Ovary (tissue), 9 donors: ENCODE data around the gene CDHR3. TPM values are rescaled to one million over a fixed set of nuclear protein-coding genes. Genes with fewer than 3 reads are reported as not detected.
"Not testable (repeated sequence)": the region's sequence is repeated elsewhere in the genome, so short reads cannot be mapped to it uniquely, and the experiment has no call there.

ENCODE experiments used
- DNase-seq, 5 donors: peaks; one replicate each; pipeline ENCODE4 v3.0.0-alpha.2; 2019 to 2020
- H3K27ac ChIP-seq, 2 donors: fragments of 200-600 bp; one replicate each; pipeline versions ENCODE4 v1.5.1 to v1.8.0; 2019 to 2022
- H3K27me3 ChIP-seq: fragments of 200-600 bp; one replicate; pipeline ENCODE4 v1.8.0; 2022
- H3K36me3 ChIP-seq: fragments of 200-600 bp; sonication (generic); one replicate; pipeline ENCODE4 v1.5.1; 2019
- H3K4me1 ChIP-seq: one replicate; pipeline ENCODE4 v1.8.1; 2013; ENCODE audit warnings: mild to moderate bottlenecking, moderate library complexity; ENCODE audit not compliant: insufficient read depth
- H3K4me3 ChIP-seq: fragments of 200-600 bp; sonication (generic); one replicate; pipeline ENCODE4 v1.5.1; 2017
- H3K9me3 ChIP-seq, 2 donors: fragments of 200-600 bp in 1 of 2; sonication (generic) in 1 of 2; one replicate each; pipeline versions ENCODE4 v1.5.1 to v1.8.1; 2013 to 2019; ENCODE audit warnings: mild to moderate bottlenecking in 1 of 2, moderate library complexity in 1 of 2
- EP300 ChIP-seq: sonication (generic); formaldehyde crosslinking; IDR thresholded peaks from one replicate; pipeline ENCODE4 v1.6.1; 2017; ENCODE audit warnings: antibody characterized with exemption
- POLR2A ChIP-seq: fragments of 450-650 bp; IDR thresholded peaks from one replicate; pipeline ENCODE4 v1.6.1; 2017; ENCODE audit warnings: antibody characterized with exemption, mild to moderate bottlenecking, moderate library complexity
- WGBS, 3 donors: extraction: QIAGEN DNeasy Blood & Tissue Kit in 1 of 3; methylation state at CpG; one replicate each; pipeline versions ENCODE4 v1.1.5 to v1.1.7; 2013 to 2017; 5-methylcytosine and 5-hydroxymethylcytosine counted together
- intact Hi-C, 4 donors: fragments of 100-400 bp; cut with DNase I; formaldehyde crosslinking; loops; one replicate each; pipeline versions ENCODE4 v1.11.0 to v1.15.1; 2022 to 2023
- polyA plus RNA-seq, 2 donors: library from polyadenylated mRNA; stranded (reverse); fragments of 200-250 nt in 1 of 2; fragments of 350-450 nt in 1 of 2; fragmentation: Illumina TruSeq in 1 of 2; extraction: RNeasy Lipid Tissue Mini Kit (QIAGEN cat#74804) in 1 of 2; gene quantifications; one replicate each; pipeline ENCODE4 v1.2.3, GENCODE V29; 2013 to 2014
- total RNA-seq, 7 donors: library from RNA; depleted of rRNA in 2 of 7; stranded (reverse); fragments of >200 nt in 2 of 7; fragmentation: NEBNext Ultra II Directional in 3 of 7; extraction: Animal tissue kit (Norgen Biotek cat#: 25700) in 3 of 7; gene quantifications; one replicate each; pipeline versions ENCODE4 v1.1.0 to v1.2.4, GENCODE V29; 2016 to 2023
- TF ChIP-seq, protein P1 (sequence below), 3 donors: fragments of 450-650 bp in 2 of 3; fragments of 200-600 bp in 1 of 3; IDR thresholded peaks; one replicate each; pipeline versions ENCODE4 v1.5.1 to v1.8.0; 2016 to 2022; ENCODE audit warnings: antibody characterized with exemption in 3 of 3, mild to moderate bottlenecking in 1 of 3
- donor health status: DM: no; HTN: no; CAD: no; lungs with moderate emphysema.
- donor health status: DM: no; HTN: no; CAD: no.
- donor health status: Bipolar disorder and iron deficiency.
- donor health status: DM: yes; HTN: yes; CAD: no.
- donor health status: DM: no; HTN: no; CAD: no.
- donor health status: DM: yes; HTN: yes; CAD: no.

The CDHR3 gene
- total and polyA plus RNA-seq, 9 donors, result 1.8 to 76.4 (median 8.6) TPM

DNA sequence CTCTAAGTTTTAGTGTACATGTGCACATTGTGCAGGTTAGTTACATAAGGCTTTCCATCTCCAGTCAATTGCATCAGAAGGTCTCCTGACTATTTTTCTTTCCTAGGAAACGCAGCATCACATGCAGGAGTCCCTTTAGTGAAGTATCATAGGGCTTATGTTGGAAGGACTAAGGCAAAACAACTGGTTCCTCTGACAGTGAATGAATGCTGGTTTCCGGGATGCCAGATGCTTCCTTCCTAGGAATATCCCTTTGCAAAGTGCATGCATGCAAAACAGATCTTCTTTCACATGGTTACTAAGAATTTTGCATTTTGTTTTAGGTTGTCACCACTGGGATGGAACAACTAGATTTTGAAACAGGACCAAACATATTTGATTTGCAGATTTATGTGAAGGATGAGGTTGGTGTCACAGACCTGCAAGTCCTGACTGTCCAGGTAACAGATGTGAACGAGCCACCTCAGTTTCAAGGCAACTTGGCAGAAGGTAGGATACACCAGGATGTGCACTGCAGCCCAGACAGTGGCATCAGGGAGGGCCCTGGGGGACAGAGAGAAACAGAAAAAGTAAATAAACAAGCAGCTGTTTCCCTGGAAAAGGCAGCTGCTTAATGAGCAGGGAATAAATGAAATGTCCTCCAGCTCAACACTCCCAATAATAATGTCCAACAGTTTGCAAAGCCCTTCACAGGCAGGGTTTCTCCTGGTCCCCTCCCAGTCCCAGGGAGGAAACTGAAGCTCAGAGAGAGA is 17.8 kb downstream of the CDHR3 start:
- H3K27me3 ChIP-seq, result no peaks in the 10 kb centered on the region
- no peaks in the 10 kb centered on the region for H3K9me3 ChIP-seq
- 80 to 87% (median 84%) methylated on average over 3 of the region's 3 CpGs for WGBS, 3 donors
- DNase-seq, result no peak
- H3K27ac ChIP-seq, result no peak overlapping the region
- no peak overlapping the region for H3K4me3 ChIP-seq
- intact Hi-C loops, result no loop called here
- H3K4me1 ChIP-seq, result no peaks in the 10 kb centered on the region
- TF ChIP-seq, protein P1, sequence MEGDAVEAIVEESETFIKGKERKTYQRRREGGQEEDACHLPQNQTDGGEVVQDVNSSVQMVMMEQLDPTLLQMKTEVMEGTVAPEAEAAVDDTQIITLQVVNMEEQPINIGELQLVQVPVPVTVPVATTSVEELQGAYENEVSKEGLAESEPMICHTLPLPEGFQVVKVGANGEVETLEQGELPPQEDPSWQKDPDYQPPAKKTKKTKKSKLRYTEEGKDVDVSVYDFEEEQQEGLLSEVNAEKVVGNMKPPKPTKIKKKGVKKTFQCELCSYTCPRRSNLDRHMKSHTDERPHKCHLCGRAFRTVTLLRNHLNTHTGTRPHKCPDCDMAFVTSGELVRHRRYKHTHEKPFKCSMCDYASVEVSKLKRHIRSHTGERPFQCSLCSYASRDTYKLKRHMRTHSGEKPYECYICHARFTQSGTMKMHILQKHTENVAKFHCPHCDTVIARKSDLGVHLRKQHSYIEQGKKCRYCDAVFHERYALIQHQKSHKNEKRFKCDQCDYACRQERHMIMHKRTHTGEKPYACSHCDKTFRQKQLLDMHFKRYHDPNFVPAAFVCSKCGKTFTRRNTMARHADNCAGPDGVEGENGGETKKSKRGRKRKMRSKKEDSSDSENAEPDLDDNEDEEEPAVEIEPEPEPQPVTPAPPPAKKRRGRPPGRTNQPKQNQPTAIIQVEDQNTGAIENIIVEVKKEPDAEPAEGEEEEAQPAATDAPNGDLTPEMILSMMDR (IDR thresholded peaks at IDR 0.05), result no peak
- no peak for TF ChIP-seq EP300
- TF ChIP-seq POLR2A, result no peak
- H3K36me3 ChIP-seq, result no peaks in the 10 kb centered on the region

- Histone ChIP-seq H3K27ac (no peak overlapping the region), H3K9me3 (no peaks in the 10 kb centered on the region), H3K4me3 (no peak overlapping the region), H3K27me3 (no peaks in the 10 kb centered on the region), H3K4me1 (no peaks in the 10 kb centered on the region), H3K36me3 (no peaks in the 10 kb centered on the region)
- TF ChIP-seq POLR2A, result no peak
- TF ChIP-seq, protein P1 (IDR thresholded peaks at IDR 0.05), result no peak
- no peak for TF ChIP-seq EP300
- DNase-seq, result no peak
- intact Hi-C loops, result no loop called here
- WGBS, 3 donors, result 73 to 92% (median 82%) methylated on average over 2 of the region's 2 CpGs
Measured at GRCh38 chr7:105982388-105982787, 19.3 kb downstream of the CDHR3 start.

DNA sequence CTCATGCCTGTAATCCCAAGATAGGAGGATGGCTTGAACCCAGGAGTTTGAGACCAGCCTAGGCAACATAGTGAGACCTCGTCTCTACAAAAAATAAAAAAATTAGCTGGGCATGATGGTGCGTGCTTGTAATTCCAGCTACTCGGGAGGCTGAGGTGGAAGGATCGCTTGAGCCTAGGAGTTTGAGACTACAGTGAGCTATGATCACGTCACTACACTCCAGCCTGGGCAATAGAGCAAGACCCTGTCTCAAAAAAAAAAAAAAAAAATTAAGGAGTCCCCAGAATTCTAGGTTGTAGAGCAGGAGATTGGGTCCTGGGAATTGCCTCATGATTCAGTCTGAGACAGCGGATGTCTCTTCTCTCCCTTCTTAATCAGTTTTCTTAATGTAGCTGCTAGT is 21.7 kb downstream of the CDHR3 start:
- H3K36me3 ChIP-seq, DNase-seq, intact Hi-C loops, H3K4me1 ChIP-seq, H3K27ac ChIP-seq, H3K27me3 ChIP-seq, H3K4me3 ChIP-seq, H3K9me3 ChIP-seq: not testable (repeated sequence)
- WGBS, 3 donors, result 87 to 90% (median 90%) methylated on average over 6 of the region's 6 CpGs

DNA sequence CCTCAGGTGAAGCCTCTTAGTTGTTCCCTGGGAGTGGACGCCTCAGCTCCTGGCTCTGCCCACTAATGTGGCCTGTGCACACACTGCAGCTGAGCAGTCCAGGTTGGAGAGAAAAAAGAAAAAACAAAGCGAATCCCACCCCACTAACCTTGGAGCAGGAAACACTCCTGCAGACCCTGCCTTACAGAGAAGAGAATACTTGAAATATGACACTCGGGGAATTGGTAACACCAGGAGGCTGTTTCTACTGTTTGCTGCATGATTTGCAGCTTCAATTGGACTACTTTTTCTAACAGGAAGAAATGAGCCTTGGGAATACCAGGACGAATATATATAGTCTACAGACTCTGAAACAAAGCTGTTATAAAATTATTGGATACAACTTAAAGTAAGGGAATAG is 22.2 kb downstream of the CDHR3 start:
- H3K27me3 ChIP-seq, result no peaks in the 10 kb centered on the region
- no peaks in the 10 kb centered on the region for H3K9me3 ChIP-seq
- intact Hi-C loops, result no loop called here
- TF ChIP-seq EP300 (no peak), POLR2A (no peak)
- TF ChIP-seq, protein P1 (IDR thresholded peaks at IDR 0.05), result no peak
- H3K4me3 ChIP-seq, result no peak overlapping the region
- no peaks in the 10 kb centered on the region for H3K4me1 ChIP-seq
- no peak for DNase-seq
- no peaks in the 10 kb centered on the region for H3K36me3 ChIP-seq
- H3K27ac ChIP-seq, result no peak overlapping the region
- 25 to 33% (median 25%) methylated on average over 4 of the region's 4 CpGs for WGBS, 3 donors

DNA sequence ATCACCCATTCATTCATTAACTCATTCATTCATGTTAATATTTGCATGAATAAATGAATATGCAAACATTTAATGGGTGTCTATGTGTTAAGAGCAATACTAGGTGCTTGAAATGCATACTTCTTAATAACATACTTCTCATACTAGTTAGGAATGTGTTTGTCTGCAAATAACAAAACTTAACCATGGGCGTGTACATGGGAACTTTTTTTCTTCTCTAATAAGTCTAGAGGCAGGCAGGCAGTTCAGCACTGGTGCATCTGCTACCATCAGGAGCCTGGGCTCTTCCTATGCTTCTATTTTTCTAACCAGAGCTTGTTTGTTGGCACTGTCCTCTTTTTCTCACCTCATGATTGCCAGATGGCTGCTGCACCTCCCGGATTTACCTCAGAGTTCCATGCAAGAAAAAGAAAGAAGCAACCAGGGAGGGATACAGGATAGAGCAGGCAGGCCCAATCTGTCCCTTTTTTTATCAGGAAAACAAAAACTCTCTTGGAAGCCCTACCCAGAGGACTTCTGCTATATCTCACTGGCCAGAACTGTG is 22.7 kb downstream of the CDHR3 start:
- TF ChIP-seq, protein P1 (IDR thresholded peaks at IDR 0.05), result no peak
- TF ChIP-seq EP300, result no peak
- no peak for TF ChIP-seq POLR2A
- H3K9me3 ChIP-seq, result no peaks in the 10 kb centered on the region
- WGBS, 3 donors, result 38 to 83% (median 75%) methylated on average over 2 of the region's 2 CpGs
- H3K27ac ChIP-seq, result no peak overlapping the region
- H3K4me1 ChIP-seq, result peaks cover 2% of the 10 kb centered on the region
- no peaks in the 10 kb centered on the region for H3K36me3 ChIP-seq
- DNase-seq, result no peak
- intact Hi-C loops, result no loop called here
- no peak overlapping the region for H3K4me3 ChIP-seq
- H3K27me3 ChIP-seq, result no peaks in the 10 kb centered on the region
